ENCODE measurements around the gene PCDHB9. TPM values are rescaled to one million over a fixed set of nuclear protein-coding genes. Genes with fewer than 3 reads are reported as not detected.
"Not testable (repeated sequence)": the region's sequence is repeated elsewhere in the genome, so short reads cannot be mapped to it uniquely, and the experiment has no call there.

Gene PCDHB9
- total and polyA plus RNA-seq, 2 experiments from 2014 or later = 0.27 to 0.63 TPM

- H3K36me3 ChIP-seq (ENCODE audit: insufficient read depth); H3K4me3 ChIP-seq; H3K4me1 Mint-ChIP-seq; ATAC-seq; H3K27me3 ChIP-seq (ENCODE audit: insufficient read depth); H4K20me1 ChIP-seq (replicated peaks; ENCODE audit: insufficient read depth); H3K4me2 ChIP-seq; H3K4me3 Mint-ChIP-seq; H3K27ac ChIP-seq (ENCODE audit: low read depth); H3K79me2 ChIP-seq (replicated peaks; ENCODE audit: insufficient read depth); H3K27me3 Mint-ChIP-seq (ENCODE audit: insufficient read depth, low read depth, poor library complexity); H3K36me3 Mint-ChIP-seq (ENCODE audit: low read depth); H3F3A ChIP-seq (replicated peaks; ENCODE audit: low read depth); H3K9me2 ChIP-seq (ENCODE audit: insufficient read depth); H3K27ac Mint-ChIP-seq; H3K4me1 ChIP-seq (ENCODE audit: insufficient read depth): not testable (repeated sequence)
- peak overlapping the region; percentile 33 for H2AFZ ChIP-seq
- 0 out of 4 replicates have a peak, but pooled peaks have one; percentile 4 to 18 for TF ChIP-seq CTCF (conservative IDR thresholded peaks at IDR 0.05; ENCODE audit: low read depth in 2 of 2)
- peak; percentile 34 for DNase-seq (ENCODE audit: low spot score)
- H3K9me3 Mint-ChIP-seq = peaks cover 19% of the 10 kb centered on the region
These were observed 12.5 kb upstream of the PCDHB9 start for GRCh38 chr5:141174291-141175104.

- no peaks in the 10 kb centered on the region for H3K4me1 ChIP-seq (ENCODE audit: insufficient read depth)
- Mint-ChIP-seq H3K36me3 (ENCODE audit: low read depth) (peaks cover 10% of the 10 kb centered on the region), H3K27me3 (ENCODE audit: insufficient read depth, low read depth, poor library complexity) (peaks cover 2% of the 10 kb centered on the region), H3K9me3 (peaks cover 19% of the 10 kb centered on the region), H3K27ac (no peak overlapping the region), H3K4me3 (no peak overlapping the region), H3K4me1 (no peaks in the 10 kb centered on the region; the same call in 2 of the 3 replicates)
- H3K4me3 ChIP-seq = no peak overlapping the region
- ATAC-seq (no peak), DNase-seq (ENCODE audit: low spot score) (no peak)
- H3K79me2 ChIP-seq (replicated peaks; ENCODE audit: insufficient read depth) = no peaks in the 10 kb centered on the region
- no peak overlapping the region for H3K4me2 ChIP-seq
- H3K27ac ChIP-seq (ENCODE audit: low read depth) = no peak overlapping the region
- no peaks in the 10 kb centered on the region; the same call in 1 of the 2 replicates for H3K9me2 ChIP-seq (ENCODE audit: insufficient read depth)
- no peaks in the 10 kb centered on the region for H3K27me3 ChIP-seq (ENCODE audit: insufficient read depth)
- no peaks in the 10 kb centered on the region for H3F3A ChIP-seq (replicated peaks; ENCODE audit: low read depth)
- no peaks in the 10 kb centered on the region for H4K20me1 ChIP-seq (replicated peaks; ENCODE audit: insufficient read depth)
- H3K36me3 ChIP-seq (ENCODE audit: insufficient read depth) = no peaks in the 10 kb centered on the region; the same call in 1 of the 2 replicates
- H2AFZ ChIP-seq = no peak overlapping the region
- no peak for TF ChIP-seq JUNB (IDR thresholded peaks at IDR 0.05; ENCODE audit: unreplicated experiment)
- no peak for TF ChIP-seq EZH2 (IDR thresholded peaks at IDR 0.05; ENCODE audit: low read depth, unreplicated experiment)
- TF ChIP-seq ETS1 (IDR thresholded peaks at IDR 0.05) = no peak
- TF ChIP-seq CTCF (conservative IDR thresholded peaks at IDR 0.05; ENCODE audit: low read depth in 2 of 2) = no peak
These were observed 11.0 kb upstream of the PCDHB9 start for GRCh38 chr5:141175933-141176332.

Data from GM23338 (cell line).